GM19455 (cell line): ENCODE measurements around the gene SERINC1.
A peak's percentile ranks its signal among the peaks of the same experiment; 100 is the strongest.
"Not testable (repeated sequence)": the region's sequence is repeated elsewhere in the genome, so short reads cannot be mapped to it uniquely, and the experiment has no call there.

Experiments used
- ATAC-seq: cut with Tn5 transposase; IDR thresholded peaks from one replicate; pipeline ENCODE4 v1.9.1; 2021; ENCODE audit not compliant: unreplicated experiment

The SERINC1 gene

GRCh38 chr6:122471107-122472021 lies at the start of gene SERINC1:
Gene SERINC1 (minus strand): TSS chr6:122471807. CDS start chr6:122471737, 70 bp downstream.
- ATAC-seq = peak; percentile 99

DNA sequence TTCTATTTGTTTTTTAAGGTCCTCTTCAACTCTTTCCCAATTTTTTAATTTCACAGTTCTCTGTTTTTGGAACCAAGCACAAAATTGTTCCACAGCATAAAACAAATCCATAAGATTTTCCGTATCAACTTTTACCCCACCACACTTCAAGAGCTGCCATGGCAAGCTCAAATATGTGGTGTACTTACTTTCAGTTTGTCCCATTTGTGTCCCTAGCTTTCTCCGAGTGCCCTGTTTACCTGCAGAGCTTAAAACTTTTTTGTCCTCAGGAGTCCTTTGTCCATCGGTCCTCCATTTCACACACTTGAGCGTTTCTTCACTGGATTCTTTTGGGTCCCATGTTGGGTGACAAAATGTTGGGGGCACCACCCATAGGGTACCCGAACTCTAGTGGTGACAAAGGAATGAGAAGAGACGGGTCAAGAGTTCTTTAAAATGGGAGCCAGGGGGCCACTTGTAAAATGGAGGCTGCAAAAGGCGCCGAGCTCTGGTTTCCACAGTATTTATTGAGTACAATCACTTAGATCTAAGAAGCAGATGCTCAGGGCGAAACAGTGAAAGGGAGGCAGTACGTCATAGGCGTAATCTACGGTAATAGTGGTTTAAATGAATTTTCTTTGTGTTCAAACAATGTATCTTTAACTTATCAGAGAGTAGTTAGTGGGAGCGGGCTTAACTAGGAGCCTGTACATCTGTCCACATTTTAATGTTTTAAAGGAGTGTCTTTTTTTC lies 39.8 kb upstream of the SERINC1 start:
- no peak for ATAC-seq

DNA sequence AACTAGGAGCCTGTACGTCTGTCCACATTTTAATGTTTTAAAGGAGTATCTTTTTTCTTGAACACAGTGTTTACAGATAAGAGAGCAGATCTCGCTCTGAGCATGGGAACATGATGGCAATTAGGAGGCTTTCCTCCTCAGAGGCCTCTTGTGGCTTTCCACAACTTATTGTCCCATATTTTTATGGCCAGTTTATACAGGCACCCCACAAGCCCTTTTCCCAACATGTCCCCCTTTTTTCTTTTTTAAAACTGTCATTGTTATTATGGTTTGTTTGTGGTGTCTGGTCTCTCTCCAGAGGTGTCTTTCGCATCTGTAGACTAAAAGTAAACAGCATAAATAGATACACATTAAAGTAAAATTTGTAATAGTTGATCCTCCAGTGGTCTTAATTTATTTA lies 33.6 kb upstream of the SERINC1 start:
- not testable (repeated sequence) for ATAC-seq

DNA sequence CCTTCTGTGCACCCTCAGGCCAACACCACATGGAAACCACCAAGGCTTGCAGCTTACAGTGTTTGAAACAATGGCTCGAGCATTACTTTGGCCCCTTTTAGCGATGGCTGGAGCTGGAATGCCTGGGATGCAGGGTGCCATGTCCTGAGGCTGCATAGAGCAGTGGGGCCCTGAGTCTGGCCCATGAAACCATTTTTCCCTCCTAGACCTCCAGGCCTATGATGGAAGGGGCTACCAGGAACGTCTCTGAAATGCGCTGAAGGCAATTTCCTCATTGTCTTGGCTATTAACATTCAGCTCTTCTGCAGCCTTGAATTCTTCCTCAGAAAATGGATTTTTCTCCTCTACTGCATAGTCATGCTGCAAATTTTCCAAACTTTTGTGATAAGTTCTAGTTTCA lies 29.9 kb upstream of the SERINC1 start:
- no peak for ATAC-seq

DNA sequence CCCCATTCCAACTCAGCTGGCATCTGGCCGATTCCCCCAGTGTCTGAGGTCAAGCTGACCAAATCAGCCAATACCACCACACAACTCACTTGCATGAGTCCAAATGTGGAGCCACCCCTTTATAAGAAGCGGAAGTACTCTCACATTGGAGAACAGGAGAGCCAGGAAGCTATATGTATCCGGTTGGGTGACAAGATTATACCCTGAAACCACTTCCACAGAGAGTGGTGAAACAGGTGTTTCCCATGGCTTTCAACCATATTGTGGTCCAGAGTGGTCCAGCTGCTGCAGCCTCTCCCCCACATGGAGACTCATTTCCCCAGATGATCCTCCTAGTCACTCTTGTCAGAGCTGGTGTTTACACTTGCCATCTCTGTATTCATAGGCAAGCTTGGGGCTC lies 24.0 kb upstream of the SERINC1 start:
- ATAC-seq = no peak

DNA sequence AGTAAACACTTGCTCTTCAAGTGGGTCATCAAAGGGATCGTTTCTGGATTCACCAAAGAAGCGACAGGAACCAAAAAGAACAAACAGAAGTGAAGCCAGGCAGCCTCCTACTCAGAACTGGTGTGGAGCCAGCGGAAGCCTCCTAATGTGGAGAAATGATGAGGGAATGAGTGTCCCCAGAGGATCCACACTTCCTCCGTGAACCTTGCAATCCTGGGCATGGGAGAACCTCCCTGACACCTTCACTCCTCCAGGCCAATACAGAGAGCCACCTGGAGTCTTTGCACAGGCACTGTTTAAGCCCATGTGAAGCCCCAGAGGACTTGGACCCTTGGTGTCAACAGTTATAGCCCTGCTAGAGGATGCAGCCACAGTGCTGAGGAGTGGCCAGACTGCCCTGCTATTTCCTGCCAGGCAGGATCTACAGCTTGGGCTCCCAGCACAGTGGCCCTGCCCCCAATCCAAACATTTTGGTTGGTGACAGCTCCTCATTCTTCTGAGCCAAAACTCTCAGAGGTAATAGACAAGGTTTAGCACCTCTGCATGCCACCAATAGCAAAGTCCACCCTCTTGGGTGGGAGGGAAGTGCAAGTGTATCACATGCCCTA lies 23.2 kb upstream of the SERINC1 start:
- no peak for ATAC-seq

DNA sequence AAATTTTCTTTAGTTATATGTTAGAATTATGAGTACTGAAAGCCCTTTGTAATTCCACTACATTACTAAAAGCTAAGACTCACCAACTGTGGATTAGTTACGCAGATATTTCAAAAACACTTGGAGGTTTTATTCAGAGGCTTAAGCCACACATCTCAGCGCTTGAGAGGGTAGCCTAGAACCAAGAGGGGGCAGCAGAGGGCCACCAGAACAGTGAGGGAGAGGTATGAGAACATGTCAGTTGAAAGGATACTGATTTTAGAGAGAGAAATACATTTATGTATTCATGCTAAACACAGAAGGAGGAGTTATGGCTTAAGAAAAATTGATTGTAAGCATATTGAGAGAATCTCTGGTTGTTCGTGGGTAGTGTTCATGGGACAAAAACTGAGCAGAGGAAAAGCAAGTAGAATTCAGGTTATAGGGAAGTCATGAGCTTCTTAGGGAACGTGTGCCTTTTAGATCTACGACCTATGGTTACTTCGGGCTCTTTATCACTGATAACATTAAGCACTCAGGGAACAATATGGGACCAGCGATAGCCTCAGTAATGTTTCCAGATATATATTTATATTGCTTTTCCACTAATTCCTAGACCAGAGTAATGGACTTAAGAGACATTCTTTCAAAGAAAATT lies 20.4 kb upstream of the SERINC1 start:
- peak; percentile 97 for ATAC-seq

- no peak for ATAC-seq
Measured at GRCh38 chr6:122490607-122491006, 19.0 kb upstream of the SERINC1 start.

- ATAC-seq = peak; percentile 72
Measured at GRCh38 chr6:122484760-122485159, 13.2 kb upstream of the SERINC1 start.

- no peak for ATAC-seq
Measured at GRCh38 chr6:122482750-122483080, 11.1 kb upstream of the SERINC1 start.

DNA sequence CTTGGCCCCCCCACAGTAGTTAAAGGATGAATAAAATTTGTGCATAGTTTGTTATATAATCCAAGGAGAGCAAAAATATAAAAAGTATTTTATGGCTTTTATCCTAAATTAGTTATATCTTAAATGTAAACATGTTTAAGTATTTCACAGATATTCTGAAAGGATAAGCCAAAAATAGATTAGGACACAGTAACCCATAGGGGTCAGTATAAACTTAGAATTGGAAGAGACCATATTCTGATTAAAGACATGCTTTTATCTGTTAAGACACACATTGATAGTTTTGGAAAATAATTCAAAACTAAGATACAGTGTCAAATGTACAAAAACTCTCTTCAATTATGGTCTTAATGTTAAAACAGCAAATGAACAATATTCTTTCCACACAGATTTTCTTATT lies 4.5 kb upstream of the SERINC1 start:
- ATAC-seq = no peak

DNA sequence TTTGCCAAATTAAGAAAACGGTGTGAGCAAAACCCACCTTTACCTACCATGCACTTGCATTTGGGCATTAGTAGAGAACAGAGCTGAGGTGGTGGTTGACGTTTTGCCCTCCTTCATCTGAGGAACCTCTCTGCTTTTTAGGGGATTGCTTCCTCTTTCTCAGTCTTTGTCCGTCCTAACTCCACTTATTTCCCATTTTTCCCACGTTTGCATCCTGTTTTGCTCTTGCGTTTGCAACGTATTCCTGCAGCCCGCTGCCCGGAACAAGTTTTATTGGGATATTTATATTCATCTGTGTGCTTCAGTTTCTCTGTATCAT lies 374 bp upstream of the SERINC1 start:
- peak; percentile 59 for ATAC-seq

DNA sequence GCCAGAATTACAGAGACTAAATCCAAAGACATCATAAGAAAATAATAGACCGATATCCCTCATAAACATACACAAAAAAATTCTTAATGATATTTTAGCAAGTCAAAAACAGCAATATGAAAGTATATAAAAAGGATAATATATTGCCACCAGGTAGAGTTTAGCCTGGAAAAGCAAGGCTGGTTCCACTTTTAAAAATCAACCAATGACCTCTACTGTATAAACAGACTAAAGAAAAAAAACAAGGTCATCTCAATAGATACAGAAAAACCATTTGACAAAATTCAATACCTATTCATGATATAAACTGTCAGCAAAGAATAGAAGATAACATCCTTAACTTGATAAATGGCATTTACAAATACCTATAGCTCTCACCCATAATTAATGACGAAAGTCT lies 9.7 kb downstream of the SERINC1 start:
- no peak for ATAC-seq

GRCh38 chr6:122459865-122460416 lies 11.7 kb downstream of the SERINC1 start:
- ATAC-seq = not testable (repeated sequence)

- no peak for ATAC-seq
Measured at GRCh38 chr6:122459240-122459639, 12.4 kb downstream of the SERINC1 start.

- no peak for ATAC-seq
Measured at GRCh38 chr6:122458087-122458486, 13.5 kb downstream of the SERINC1 start.

GRCh38 chr6:122455116-122455515 lies 16.5 kb downstream of the SERINC1 start:
- ATAC-seq = not testable (repeated sequence)

- no peak for ATAC-seq
Measured at GRCh38 chr6:122454673-122455072, 16.9 kb downstream of the SERINC1 start.

- ATAC-seq = no peak
Measured at GRCh38 chr6:122452509-122452908, 19.1 kb downstream of the SERINC1 start.

- ATAC-seq = no peak
Measured at GRCh38 chr6:122449069-122449468, 22.5 kb downstream of the SERINC1 start.

- ATAC-seq = no peak
Measured at GRCh38 chr6:122445274-122445673, 26.3 kb downstream of the SERINC1 start.
